IPS-15b (cell line): ENCODE data around the gene ARHGEF28.

ENCODE experiments used
- H3K27me3 ChIP-seq: one replicate; pipeline ENCODE4 v1.6.1; 2013; ENCODE audit warnings: low read length; ENCODE audit not compliant: control insufficient read depth, insufficient read depth
- H3K36me3 ChIP-seq: one replicate; pipeline ENCODE4 v1.6.1; 2013; ENCODE audit warnings: low read length; ENCODE audit not compliant: control insufficient read depth, insufficient read depth
- H3K4me1 ChIP-seq: one replicate; pipeline ENCODE4 v1.6.1; 2013; ENCODE audit warnings: mild to moderate bottlenecking, low read length; ENCODE audit not compliant: control insufficient read depth, insufficient read depth
- H3K4me3 ChIP-seq: one replicate; pipeline ENCODE4 v1.5.1; 2013; ENCODE audit warnings: low read depth, low read length
- H3K9ac ChIP-seq: one replicate; pipeline ENCODE4 v1.6.1; 2013; ENCODE audit warnings: low read depth, mild to moderate bottlenecking, low read length
- H3K9me3 ChIP-seq: one replicate; pipeline ENCODE4 v1.6.1; 2013; ENCODE audit warnings: mild to moderate bottlenecking, low read length; ENCODE audit not compliant: control insufficient read depth, insufficient read depth

Gene ARHGEF28

GRCh38 chr5:73605223-73606087 lies 20.5 kb upstream of the ARHGEF28 start:
- Histone ChIP-seq H3K4me3 (no peak overlapping the region), H3K9ac (no peak overlapping the region), H3K27me3 (no peaks in the 10 kb centered on the region), H3K9me3 (no peaks in the 10 kb centered on the region), H3K4me1 (no peaks in the 10 kb centered on the region), H3K36me3 (no peaks in the 10 kb centered on the region)

GRCh38 chr5:73606206-73606753 lies 19.7 kb upstream of the ARHGEF28 start:
- H3K27me3 ChIP-seq = no peaks in the 10 kb centered on the region
- no peaks in the 10 kb centered on the region for H3K9me3 ChIP-seq
- H3K36me3 ChIP-seq = no peaks in the 10 kb centered on the region
- no peak overlapping the region for H3K9ac ChIP-seq
- no peak overlapping the region for H3K4me3 ChIP-seq
- H3K4me1 ChIP-seq = no peaks in the 10 kb centered on the region

- Histone ChIP-seq H3K9ac (no peak overlapping the region), H3K4me1 (no peaks in the 10 kb centered on the region), H3K9me3 (no peaks in the 10 kb centered on the region), H3K4me3 (no peak overlapping the region), H3K27me3 (no peaks in the 10 kb centered on the region), H3K36me3 (no peaks in the 10 kb centered on the region)
Measured at GRCh38 chr5:73607228-73607627, 18.8 kb upstream of the ARHGEF28 start.

DNA sequence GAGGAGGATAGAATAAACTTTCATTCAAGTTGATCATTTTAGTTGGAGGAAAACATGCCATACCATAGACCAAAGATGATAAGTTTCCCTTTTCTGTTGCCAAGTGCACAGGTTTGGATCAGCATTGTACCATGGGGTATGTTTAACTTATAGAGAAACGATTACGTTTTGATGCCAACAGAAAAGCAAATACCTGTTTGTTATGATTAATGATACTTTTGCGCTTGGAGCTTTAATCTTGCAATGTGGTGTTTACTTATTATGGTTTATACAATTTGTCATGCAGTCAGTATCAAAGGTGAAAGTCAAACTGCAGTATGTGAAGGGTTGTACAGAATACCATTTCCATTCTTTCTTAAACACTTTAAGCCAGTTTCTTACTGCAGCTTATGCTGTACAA lies 13.2 kb upstream of the ARHGEF28 start:
- no peaks in the 10 kb centered on the region for H3K27me3 ChIP-seq
- H3K36me3 ChIP-seq = no peaks in the 10 kb centered on the region
- H3K4me3 ChIP-seq = no peak overlapping the region
- H3K9me3 ChIP-seq = no peaks in the 10 kb centered on the region
- H3K9ac ChIP-seq = no peak overlapping the region
- H3K4me1 ChIP-seq = no peaks in the 10 kb centered on the region

- H3K4me1 ChIP-seq = no peaks in the 10 kb centered on the region
- H3K4me3 ChIP-seq = no peak overlapping the region
- H3K27me3 ChIP-seq = no peaks in the 10 kb centered on the region
- H3K36me3 ChIP-seq = no peaks in the 10 kb centered on the region
- H3K9me3 ChIP-seq = no peaks in the 10 kb centered on the region
- H3K9ac ChIP-seq = no peak overlapping the region
Measured at GRCh38 chr5:73615085-73615484, 10.9 kb upstream of the ARHGEF28 start.

DNA sequence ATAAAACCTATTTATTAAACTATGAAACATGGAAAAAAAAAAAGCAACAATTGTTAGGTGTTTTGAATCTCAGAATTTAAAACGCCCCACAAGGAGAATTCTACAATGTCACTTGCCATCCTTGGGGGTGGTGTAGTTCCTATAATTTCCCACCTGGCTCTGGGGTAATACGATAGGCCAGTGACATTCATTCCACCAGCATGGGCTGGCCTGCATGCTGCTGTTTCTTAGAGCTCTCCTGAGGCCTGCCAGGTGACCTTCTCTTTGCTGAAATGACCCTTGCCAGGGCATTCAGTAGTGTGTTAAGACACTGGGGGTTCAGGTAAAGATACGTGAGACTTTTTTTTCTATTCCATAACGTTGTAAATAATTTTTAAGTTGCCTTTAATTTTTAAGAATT lies 10.0 kb upstream of the ARHGEF28 start:
- H3K4me3 ChIP-seq = no peak overlapping the region
- no peaks in the 10 kb centered on the region for H3K4me1 ChIP-seq
- no peaks in the 10 kb centered on the region for H3K27me3 ChIP-seq
- no peaks in the 10 kb centered on the region for H3K36me3 ChIP-seq
- no peaks in the 10 kb centered on the region for H3K9me3 ChIP-seq
- no peak overlapping the region for H3K9ac ChIP-seq

- H3K4me3 ChIP-seq = no peak overlapping the region
Measured at GRCh38 chr5:73617510-73618279, 8.3 kb upstream of the ARHGEF28 start.

DNA sequence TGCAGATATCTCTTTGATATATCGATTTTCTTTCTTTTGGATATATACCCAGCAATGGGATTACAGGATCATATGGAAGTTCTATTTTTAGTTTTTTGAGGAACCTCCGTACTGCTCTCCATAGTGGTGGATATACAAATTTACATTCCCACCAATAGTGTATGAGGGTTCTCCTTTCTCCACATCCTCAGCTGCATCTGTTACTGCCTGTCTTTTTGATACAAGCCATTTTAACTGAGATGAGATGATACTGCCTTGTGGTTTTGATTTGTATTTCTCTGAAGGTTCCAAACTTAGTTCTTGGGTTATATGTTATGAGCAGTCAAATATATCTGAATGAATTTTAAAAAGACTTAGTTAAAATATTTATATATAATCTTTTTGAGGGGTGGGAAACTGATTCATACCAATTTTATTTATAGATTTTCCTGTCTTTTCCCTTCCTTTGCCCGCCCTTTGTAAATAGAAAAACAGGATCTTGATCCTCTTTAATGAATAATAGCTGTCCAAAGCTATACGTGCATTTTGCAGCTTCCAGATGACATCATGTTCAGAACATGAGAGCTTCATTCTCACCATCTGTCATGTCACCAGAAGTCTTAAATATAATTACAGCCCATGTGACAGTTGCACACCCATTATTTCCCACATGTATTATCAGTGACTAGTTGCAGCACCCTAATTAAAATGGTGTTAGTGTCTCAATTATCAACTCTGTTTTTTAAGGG lies 6.2 kb upstream of the ARHGEF28 start:
- no peaks in the 10 kb centered on the region for H3K4me1 ChIP-seq
- H3K36me3 ChIP-seq = no peaks in the 10 kb centered on the region

More at GRCh38 chr5:73617510-73618279, 8.3 kb upstream of the ARHGEF28 start:
- Histone ChIP-seq H3K9ac (no peak overlapping the region), H3K9me3 (no peaks in the 10 kb centered on the region), H3K4me1 (no peaks in the 10 kb centered on the region), H3K27me3 (no peaks in the 10 kb centered on the region), H3K36me3 (no peaks in the 10 kb centered on the region)

DNA sequence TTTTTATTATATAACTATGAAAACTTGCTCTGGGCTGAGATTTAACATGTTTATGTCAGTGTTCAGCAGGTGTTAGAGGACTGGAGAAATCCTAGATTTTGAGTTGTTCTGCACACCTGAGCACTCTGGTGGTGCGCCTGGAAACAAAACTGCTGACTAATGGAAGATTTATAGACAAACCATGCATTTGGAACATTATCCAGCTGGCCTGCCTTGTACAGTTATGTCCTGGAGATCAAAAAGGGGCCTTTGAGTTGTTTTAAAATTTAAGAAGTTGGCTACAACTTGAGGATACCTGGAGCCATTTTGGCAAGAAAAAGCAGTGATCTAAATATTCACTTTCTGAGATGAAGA lies 5.7 kb upstream of the ARHGEF28 start:
- no peak overlapping the region for H3K4me3 ChIP-seq
- H3K4me1 ChIP-seq = no peaks in the 10 kb centered on the region
- H3K36me3 ChIP-seq = no peaks in the 10 kb centered on the region
- H3K27me3 ChIP-seq = no peaks in the 10 kb centered on the region
- H3K9ac ChIP-seq = no peak overlapping the region
- H3K9me3 ChIP-seq = no peaks in the 10 kb centered on the region

More for the DNA sequence above, 6.2 kb upstream of the ARHGEF28 start:
- H3K4me3 ChIP-seq = no peak overlapping the region
- no peak overlapping the region for H3K9ac ChIP-seq
- no peaks in the 10 kb centered on the region for H3K9me3 ChIP-seq
- H3K27me3 ChIP-seq = no peaks in the 10 kb centered on the region

- H3K36me3 ChIP-seq = no peaks in the 10 kb centered on the region
- H3K4me1 ChIP-seq = no peaks in the 10 kb centered on the region
- no peaks in the 10 kb centered on the region for H3K9me3 ChIP-seq
- peaks cover 17% of the 10 kb centered on the region for H3K27me3 ChIP-seq
- no peak overlapping the region for H3K9ac ChIP-seq
- H3K4me3 ChIP-seq = no peak overlapping the region
Measured at GRCh38 chr5:73623060-73623459, 2.9 kb upstream of the ARHGEF28 start.

DNA sequence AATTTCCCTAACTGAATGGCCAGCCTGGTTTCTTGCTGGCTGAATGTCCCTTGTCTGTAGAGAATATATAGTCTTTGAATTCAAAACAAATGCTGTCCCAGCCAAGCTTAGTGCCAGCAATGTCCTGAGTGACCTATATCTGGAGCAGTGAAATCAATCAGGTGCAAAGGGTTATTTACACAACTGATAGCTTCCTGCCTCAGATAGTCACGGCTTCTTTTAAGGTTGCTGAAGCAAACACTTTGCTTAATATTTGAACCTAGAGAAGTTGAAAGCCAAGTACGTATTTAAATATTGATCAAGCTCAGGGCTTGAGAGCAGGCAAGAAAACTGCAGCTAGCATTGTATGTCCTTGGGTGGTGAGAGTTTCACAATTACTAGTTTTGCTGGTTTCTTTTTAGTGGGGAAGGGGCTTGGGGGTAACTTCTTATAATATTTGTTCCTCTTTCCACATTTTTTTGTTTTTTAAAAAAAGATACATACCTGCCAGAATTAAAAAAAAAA lies 2.0 kb upstream of the ARHGEF28 start:
- H3K36me3 ChIP-seq = no peaks in the 10 kb centered on the region
- H3K9me3 ChIP-seq = no peaks in the 10 kb centered on the region
- H3K4me1 ChIP-seq = no peaks in the 10 kb centered on the region
- H3K4me3 ChIP-seq = no peak overlapping the region
- no peak overlapping the region for H3K9ac ChIP-seq
- H3K27me3 ChIP-seq = peaks cover 25% of the 10 kb centered on the region
